AG04450 (cell line): Measurements from ENCODE around the gene SLCO2A1. TPM values are rescaled to one million over a fixed set of nuclear protein-coding genes. Genes with fewer than 3 reads are reported as not detected.

Source experiments
- CTCF ChIA-PET: fragments of 300-600, 350-600 bp; formaldehyde crosslinking; extraction: SDS; loops from one replicate; lab custom pipeline; 2022; ENCODE audit warnings: antibody characterized with exemption, inconsistent platforms; lab: Charles Lee
- POLR2A ChIA-PET: fragments of 350-600 bp; formaldehyde crosslinking; extraction: SDS; loops from one replicate; lab custom pipeline; 2021; ENCODE audit warnings: antibody characterized with exemption, inconsistent platforms; lab: Yijun Ruan, JAX
- DNase-seq: peaks from one replicate; pipeline ENCODE4 v3.0.0-alpha.2; 2011; ENCODE audit warnings: low read depth, low spot score
- H3K27ac ChIP-seq: one replicate; pipeline ENCODE4 v1.5.1; 2012; ENCODE audit warnings: low read depth, low read length, control low read depth
- H3K27me3 ChIP-seq: one replicate; pipeline ENCODE4 v1.6.0; 2012; ENCODE audit warnings: low read length; ENCODE audit not compliant: control insufficient read depth, insufficient read depth
- H3K4me3 ChIP-seq: 2 replicates; pipeline ENCODE4 v1.5.1; 2011; ENCODE audit warnings: mild to moderate bottlenecking, low read depth, low read length, control low read depth
- H3K9me3 ChIP-seq: 2 replicates; pipeline ENCODE4 v1.5.1; 2012; ENCODE audit warnings: low read length; ENCODE audit not compliant: control insufficient read depth, insufficient read depth
- polyA plus RNA-seq: library from polyadenylated mRNA; depleted of rRNA; stranded (reverse); fragments of >200 nt; gene quantifications from 2 replicates; pipeline ENCODE4 v1.2.3, GENCODE V29; 2011
- TF ChIP-seq, protein P1 (sequence below): IDR thresholded peaks from 2 replicates; pipeline ENCODE4 v1.5.1; 2011; ENCODE audit warnings: low read depth, low read length, control low read depth, inconsistent platforms

Gene SLCO2A1
- polyA plus RNA-seq, 1 experiment: 1.6 TPM

DNA sequence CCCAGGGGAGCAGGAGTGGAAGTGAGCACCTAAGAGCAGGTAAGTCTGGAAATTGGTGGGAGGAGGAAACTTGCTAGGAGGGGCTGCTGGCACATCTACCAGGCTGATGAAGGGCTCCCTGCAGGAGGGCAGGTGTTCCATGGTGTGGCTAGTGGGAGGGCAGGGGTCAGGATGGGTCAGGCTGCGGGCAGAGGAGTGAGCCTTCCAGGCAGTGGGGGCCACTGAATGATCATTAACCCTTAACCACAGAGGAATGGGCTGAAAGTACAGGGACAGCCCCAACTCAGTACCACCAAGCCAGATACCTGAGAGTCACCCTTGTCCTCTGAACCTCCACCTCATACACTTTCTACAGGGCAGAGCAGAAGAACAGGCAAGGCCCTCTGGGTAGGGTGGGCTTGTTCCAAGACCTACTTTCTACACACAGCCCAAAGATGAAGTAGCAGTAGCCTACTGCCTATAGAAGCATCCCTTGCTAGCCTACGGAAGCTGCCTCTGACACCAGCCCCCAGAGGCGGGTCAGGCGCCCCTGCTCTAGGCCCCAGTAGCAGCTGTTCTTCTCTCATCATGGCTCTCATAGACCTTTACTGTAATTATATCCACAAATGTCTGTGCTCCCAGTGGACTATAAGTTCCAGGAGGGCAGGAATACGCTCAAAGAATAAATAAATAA lies 138.6 kb downstream of the SLCO2A1 start:
- Histone ChIP-seq H3K27ac (no peak overlapping the region), H3K9me3 (no peaks in the 10 kb centered on the region; the same call in 1 of the 2 replicates), H3K4me3 (no peak overlapping the region), H3K27me3 (peaks cover 36% of the 10 kb centered on the region)
- DNase-seq: no peak
- ChIA-PET CTCF (no interaction called here), POLR2A (no interaction called here)
- TF ChIP-seq, protein P1, sequence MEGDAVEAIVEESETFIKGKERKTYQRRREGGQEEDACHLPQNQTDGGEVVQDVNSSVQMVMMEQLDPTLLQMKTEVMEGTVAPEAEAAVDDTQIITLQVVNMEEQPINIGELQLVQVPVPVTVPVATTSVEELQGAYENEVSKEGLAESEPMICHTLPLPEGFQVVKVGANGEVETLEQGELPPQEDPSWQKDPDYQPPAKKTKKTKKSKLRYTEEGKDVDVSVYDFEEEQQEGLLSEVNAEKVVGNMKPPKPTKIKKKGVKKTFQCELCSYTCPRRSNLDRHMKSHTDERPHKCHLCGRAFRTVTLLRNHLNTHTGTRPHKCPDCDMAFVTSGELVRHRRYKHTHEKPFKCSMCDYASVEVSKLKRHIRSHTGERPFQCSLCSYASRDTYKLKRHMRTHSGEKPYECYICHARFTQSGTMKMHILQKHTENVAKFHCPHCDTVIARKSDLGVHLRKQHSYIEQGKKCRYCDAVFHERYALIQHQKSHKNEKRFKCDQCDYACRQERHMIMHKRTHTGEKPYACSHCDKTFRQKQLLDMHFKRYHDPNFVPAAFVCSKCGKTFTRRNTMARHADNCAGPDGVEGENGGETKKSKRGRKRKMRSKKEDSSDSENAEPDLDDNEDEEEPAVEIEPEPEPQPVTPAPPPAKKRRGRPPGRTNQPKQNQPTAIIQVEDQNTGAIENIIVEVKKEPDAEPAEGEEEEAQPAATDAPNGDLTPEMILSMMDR: no peak

DNA sequence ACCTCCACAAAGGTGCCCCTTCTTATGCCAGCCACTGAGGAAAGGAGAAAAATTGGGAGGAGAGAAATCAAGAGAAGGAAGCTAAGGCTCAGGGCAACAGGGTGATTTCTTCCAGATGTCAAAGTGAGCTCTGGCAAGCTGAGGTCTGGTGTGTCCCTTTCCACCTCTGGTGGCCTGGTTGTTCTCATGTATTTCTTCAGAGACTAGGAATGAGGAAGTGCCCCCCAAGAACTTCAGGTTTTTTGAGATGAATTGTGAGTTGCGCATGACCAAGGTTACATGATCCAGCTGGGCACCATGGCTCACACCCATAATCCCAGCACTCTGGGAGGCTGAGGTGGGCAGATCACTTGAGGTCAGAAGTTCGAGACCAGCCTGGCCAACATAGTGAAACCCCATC lies 139.7 kb downstream of the SLCO2A1 start:
- DNase-seq: no peak
- H3K27me3 ChIP-seq: peaks cover 39% of the 10 kb centered on the region
- H3K9me3 ChIP-seq: no peaks in the 10 kb centered on the region; the same call in 1 of the 2 replicates
- ChIA-PET CTCF (no interaction called here), POLR2A (no interaction called here)
- TF ChIP-seq, protein P1: no peak
- no peak overlapping the region for H3K4me3 ChIP-seq
- H3K27ac ChIP-seq: no peak overlapping the region

DNA sequence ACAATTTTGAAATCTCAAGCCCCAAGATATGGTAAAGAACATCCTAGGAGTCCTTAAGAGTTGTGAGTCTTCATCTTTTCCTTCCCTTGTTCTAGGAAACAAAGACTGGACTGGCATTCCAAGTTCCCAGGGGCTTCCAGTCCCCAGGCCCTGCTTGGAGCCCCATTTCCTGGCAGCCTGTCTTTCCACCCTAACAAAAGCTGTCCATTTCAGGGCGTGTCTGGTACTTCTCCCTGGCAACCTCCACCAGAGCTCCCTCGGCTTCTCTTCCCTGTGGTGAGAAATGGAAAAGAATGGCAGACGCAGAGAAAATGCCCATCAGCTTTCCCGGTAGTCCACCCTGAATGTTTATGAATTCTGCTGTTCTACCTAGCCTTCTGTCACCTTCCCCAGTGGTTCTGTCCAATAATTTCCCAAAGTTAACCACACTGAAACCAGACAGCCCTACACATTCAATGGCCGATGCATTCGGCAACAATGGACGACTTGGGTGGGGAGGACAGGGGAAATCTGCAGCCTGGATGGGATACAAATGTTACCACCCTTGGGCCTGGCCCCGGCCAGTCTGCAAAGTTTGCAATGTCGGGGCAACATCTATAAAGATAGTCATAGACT lies 140.9 kb downstream of the SLCO2A1 start:
- DNase-seq: no peak
- TF ChIP-seq, protein P1: no peak
- Histone ChIP-seq H3K9me3 (no peaks in the 10 kb centered on the region), H3K27me3 (peaks cover 39% of the 10 kb centered on the region), H3K4me3 (no peak overlapping the region), H3K27ac (no peak overlapping the region)
- ChIA-PET CTCF (no interaction called here), POLR2A (no interaction called here)

DNA sequence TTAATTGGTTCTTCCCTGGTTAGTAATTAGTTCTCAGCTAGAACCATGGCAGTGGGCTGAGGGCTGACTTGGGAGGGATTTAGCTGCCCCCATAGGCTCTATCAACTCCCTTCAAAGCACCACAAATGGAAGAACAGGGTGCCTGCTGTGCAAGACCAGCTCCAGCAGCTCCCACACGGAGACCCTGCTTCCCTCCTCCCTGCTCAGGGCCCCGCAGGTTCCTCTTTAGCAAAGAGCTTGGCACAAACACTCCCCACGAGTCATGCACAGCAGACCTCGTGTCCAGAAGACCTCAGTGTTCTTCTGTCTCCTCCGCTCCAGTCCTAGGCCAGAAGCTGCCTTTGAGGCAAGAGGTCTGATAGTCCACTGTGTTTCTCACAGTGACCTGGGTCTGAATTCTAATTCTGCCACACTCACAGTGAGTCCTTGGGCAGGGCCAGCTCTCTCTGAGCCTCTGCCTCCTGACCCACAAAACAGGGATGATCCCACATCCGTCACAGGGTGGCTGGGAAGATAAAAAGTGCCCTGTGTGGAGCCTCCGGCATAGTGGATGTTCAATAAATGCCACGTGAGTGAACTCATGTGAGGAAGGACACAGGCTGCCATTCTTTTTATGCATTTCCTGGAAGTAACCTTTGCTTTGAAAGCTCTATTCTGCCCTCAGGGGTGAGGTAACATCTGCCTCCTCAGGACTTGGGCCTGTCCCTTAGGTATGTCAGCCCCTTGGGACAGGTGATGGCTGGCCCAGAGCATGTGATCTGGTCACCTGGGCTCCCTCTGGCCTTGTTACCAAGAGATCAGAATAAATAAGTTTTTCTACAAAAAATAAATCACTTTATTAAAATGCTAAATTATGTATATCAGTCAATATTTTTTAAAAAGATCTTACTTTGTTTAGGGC lies 141.7 kb downstream of the SLCO2A1 start:
- no peak for DNase-seq
- H3K9me3 ChIP-seq: no peaks in the 10 kb centered on the region
- no peak overlapping the region for H3K4me3 ChIP-seq
- peaks cover 40% of the 10 kb centered on the region for H3K27me3 ChIP-seq
- POLR2A ChIA-PET: no interaction called here
- CTCF ChIA-PET: no interaction called here
- TF ChIP-seq, protein P1: no peak
- no peak overlapping the region for H3K27ac ChIP-seq
